GM21717 (cell line): Measurements from ENCODE around the gene POLR2I.

ENCODE experiments used
- ATAC-seq: cut with Tn5 transposase; IDR thresholded peaks from one replicate; pipeline ENCODE4 v1.9.1; 2021; ENCODE audit warnings: mild to moderate bottlenecking, moderate library complexity; ENCODE audit not compliant: unreplicated experiment

Gene POLR2I

GRCh38 chr19:36064826-36065225, 49.8 kb downstream of the POLR2I start:
- ATAC-seq = no peak
